RWPE2 (cell line): ENCODE measurements around the gene PTGES2.

ENCODE experiments used
- ATAC-seq: fragments of 200-7000 bp; cut with Tn5 transposase; 3 replicates; pipeline ENCODE4 v1.9.1; 2021; ENCODE audit warnings: low read depth
- DNase-seq: peaks from one replicate; pipeline ENCODE4 v3.0.0-alpha.2; 2020; ENCODE audit warnings: low spot score
- H3K27ac ChIP-seq: fragments of 450-650 bp; 2 replicates; pipeline ENCODE4 v1.5.1; 2017; ENCODE audit warnings: mild to moderate bottlenecking; ENCODE audit not compliant: poor library complexity, severe bottlenecking
- H3K27me3 ChIP-seq: fragments of 250-450 bp; sonication (Bioruptor Pico); 2 replicates; pipeline ENCODE4 v1.5.1; 2021; ENCODE audit warnings: mild to moderate bottlenecking, moderate library complexity; ENCODE audit not compliant: insufficient read depth, poor library complexity, severe bottlenecking
- H3K36me3 ChIP-seq: fragments of 250-450 bp; sonication (Bioruptor Pico); 2 replicates; pipeline ENCODE4 v1.5.1; 2020; ENCODE audit warnings: low read depth, mild to moderate bottlenecking, moderate library complexity
- H3K4me1 ChIP-seq: fragments of 250-450 bp; sonication (Bioruptor Pico); 2 replicates; pipeline ENCODE4 v1.5.1; 2021; ENCODE audit warnings: mild to moderate bottlenecking, moderate library complexity; ENCODE audit not compliant: insufficient read depth, poor library complexity, severe bottlenecking
- H3K4me3 ChIP-seq: fragments of 250-450 bp; sonication (Bioruptor Pico); 2 replicates; pipeline ENCODE4 v1.5.1; 2021; ENCODE audit warnings: mild to moderate bottlenecking, moderate library complexity; ENCODE audit not compliant: severe bottlenecking
- H3K9me3 ChIP-seq: fragments of 250-450 bp; sonication (Bioruptor Pico); 2 replicates; pipeline ENCODE4 v1.5.1; 2021; ENCODE audit warnings: mild to moderate bottlenecking, moderate library complexity; ENCODE audit not compliant: severe bottlenecking
- TF ChIP-seq, protein P1 (sequence below): fragments of 450-650 bp; IDR thresholded peaks from one replicate; pipeline ENCODE4 v1.5.1; 2017; ENCODE audit warnings: mild to moderate bottlenecking, moderate library complexity; ENCODE audit not compliant: poor library complexity, severe bottlenecking

PTGES2 gene

DNA sequence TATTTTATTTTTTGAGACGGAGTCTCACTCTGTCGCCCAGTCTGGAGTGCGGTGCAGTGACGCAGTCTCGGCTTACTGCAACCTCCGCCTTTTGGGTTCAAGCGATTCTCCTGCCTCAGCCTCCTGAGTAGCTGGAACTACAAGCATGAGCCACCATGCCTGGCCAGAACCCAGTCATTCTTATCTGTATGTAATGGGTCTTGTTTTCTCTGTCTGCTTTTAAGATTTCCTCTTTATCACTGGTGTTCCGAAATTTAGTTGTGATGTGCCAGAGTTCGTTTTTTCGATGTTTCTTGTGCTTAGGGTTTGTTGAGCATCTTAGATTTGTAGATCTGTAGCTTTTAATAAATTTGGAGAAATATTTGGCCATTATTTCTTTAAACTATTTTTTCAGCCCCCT lies 40.3 kb downstream of the PTGES2 start:
- H3K36me3 ChIP-seq, result peaks cover 4% of the 10 kb centered on the region; the same call in 1 of the 2 replicates

DNA sequence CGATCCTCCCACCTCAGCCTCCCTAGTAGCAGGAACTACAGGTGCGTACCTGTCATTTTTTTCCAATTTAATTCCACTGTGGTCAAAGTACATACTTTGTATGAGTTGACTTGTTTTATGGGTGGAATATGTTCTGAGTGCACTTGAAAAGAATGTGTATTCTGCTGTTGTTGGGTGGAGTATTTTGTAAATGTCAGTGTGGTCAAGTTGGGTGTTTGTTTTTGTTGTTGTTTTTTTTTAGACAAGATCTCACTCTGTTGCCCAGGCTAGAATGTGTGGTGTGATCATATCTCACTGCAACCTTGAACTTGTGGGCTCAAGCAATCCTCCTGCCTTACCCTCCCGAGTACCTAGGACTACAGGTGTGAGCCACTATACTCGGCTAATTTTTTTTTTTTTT lies 41.6 kb downstream of the PTGES2 start:
- ATAC-seq (no peak), DNase-seq (no peak)
- no peak overlapping the region for H3K4me3 ChIP-seq
- peaks cover 11% of the 10 kb centered on the region for H3K4me1 ChIP-seq
- H3K9me3 ChIP-seq, result no peaks in the 10 kb centered on the region
- TF ChIP-seq, protein P1, sequence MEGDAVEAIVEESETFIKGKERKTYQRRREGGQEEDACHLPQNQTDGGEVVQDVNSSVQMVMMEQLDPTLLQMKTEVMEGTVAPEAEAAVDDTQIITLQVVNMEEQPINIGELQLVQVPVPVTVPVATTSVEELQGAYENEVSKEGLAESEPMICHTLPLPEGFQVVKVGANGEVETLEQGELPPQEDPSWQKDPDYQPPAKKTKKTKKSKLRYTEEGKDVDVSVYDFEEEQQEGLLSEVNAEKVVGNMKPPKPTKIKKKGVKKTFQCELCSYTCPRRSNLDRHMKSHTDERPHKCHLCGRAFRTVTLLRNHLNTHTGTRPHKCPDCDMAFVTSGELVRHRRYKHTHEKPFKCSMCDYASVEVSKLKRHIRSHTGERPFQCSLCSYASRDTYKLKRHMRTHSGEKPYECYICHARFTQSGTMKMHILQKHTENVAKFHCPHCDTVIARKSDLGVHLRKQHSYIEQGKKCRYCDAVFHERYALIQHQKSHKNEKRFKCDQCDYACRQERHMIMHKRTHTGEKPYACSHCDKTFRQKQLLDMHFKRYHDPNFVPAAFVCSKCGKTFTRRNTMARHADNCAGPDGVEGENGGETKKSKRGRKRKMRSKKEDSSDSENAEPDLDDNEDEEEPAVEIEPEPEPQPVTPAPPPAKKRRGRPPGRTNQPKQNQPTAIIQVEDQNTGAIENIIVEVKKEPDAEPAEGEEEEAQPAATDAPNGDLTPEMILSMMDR, result no peak
- H3K27me3 ChIP-seq, result no peaks in the 10 kb centered on the region
- H3K36me3 ChIP-seq, result peaks cover 4% of the 10 kb centered on the region; the same call in 1 of the 2 replicates
- no peak overlapping the region for H3K27ac ChIP-seq

More for the DNA sequence above, 40.3 kb downstream of the PTGES2 start:
- DNase-seq (no peak), ATAC-seq (no peak)
- Histone ChIP-seq H3K4me1 (peaks cover 4% of the 10 kb centered on the region), H3K27me3 (no peaks in the 10 kb centered on the region), H3K4me3 (no peak overlapping the region), H3K9me3 (no peaks in the 10 kb centered on the region), H3K27ac (no peak overlapping the region)
- TF ChIP-seq, protein P1, result no peak

DNA sequence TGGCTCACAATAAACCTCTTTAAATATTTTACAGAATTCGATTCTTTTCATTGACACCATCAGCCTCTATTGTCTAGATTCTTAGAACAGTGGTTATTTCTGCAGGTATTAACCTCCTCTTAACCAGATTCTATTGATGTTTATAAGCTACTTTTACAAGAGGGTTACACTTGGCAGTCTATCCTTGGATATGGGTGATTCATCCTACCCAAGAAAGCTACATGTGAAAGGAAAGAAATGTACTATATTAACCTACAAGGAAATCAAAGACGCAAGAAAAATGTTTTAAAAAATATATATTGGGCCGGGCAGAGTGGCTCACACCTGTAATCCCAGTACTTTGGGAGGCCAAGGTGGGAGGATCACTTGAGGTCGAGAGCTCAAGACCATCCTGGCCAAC lies 42.8 kb downstream of the PTGES2 start:
- Histone ChIP-seq H3K27me3 (no peaks in the 10 kb centered on the region), H3K36me3 (peaks cover 4% of the 10 kb centered on the region; the same call in 1 of the 2 replicates), H3K4me3 (no peak overlapping the region), H3K9me3 (no peaks in the 10 kb centered on the region), H3K27ac (no peak overlapping the region), H3K4me1 (peaks cover 11% of the 10 kb centered on the region)
- TF ChIP-seq, protein P1, result no peak
- ATAC-seq (no peak), DNase-seq (no peak)

DNA sequence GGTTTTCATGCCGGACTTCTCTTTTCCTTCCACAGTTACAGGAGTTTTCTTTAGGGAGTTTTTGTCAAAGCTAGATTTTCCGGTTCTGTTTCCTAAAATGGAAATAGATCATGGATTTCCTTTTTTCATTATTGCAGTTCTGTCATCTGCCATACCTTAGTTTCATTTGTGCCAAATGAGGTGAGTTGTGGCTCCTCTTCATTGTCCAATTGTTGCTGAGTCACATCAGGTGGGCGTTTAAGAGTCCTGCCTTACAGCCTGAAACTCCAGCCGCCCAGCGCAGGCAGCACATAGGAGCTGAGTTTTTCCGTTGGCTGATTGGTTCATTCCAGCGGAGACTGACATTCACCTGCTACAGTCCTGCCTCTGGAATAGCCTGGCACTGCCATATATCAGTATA lies 45.4 kb downstream of the PTGES2 start:
- Histone ChIP-seq H3K9me3 (no peaks in the 10 kb centered on the region), H3K36me3 (peaks cover 4% of the 10 kb centered on the region; the same call in 1 of the 2 replicates), H3K4me1 (peaks cover 24% of the 10 kb centered on the region), H3K4me3 (no peak overlapping the region), H3K27ac (peak overlapping the region; percentile 50), H3K27me3 (no peaks in the 10 kb centered on the region)
- TF ChIP-seq, protein P1, result no peak
- peak; percentile 79 for ATAC-seq
- no peak for DNase-seq

DNA sequence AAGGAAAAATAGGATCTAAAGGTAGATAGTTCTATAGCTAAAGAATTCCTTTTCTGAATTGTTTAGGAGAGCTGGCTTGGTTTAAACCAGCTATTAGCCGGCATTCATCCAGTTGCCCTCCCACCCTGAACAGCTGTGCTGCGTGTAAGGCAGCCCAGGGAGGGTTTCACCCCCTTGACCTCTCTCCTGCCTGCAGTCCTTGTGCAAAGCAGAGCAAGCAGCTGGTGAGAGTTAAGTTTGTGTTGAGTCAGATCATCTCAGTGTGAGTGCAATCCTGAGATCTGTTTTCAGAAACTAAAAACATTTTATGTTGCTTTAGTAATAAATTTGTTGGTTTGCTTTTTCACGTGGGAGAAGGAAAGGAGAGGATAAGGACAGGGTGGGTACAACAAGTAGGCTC lies 46.5 kb downstream of the PTGES2 start:
- peaks cover 4% of the 10 kb centered on the region; the same call in 1 of the 2 replicates for H3K36me3 ChIP-seq
- no peak for ATAC-seq
- TF ChIP-seq, protein P1, result no peak
- H3K27ac ChIP-seq, result peak overlapping the region; percentile 50
- no peaks in the 10 kb centered on the region for H3K9me3 ChIP-seq
- no peaks in the 10 kb centered on the region for H3K27me3 ChIP-seq
- H3K4me3 ChIP-seq, result no peak overlapping the region
- no peak for DNase-seq
- H3K4me1 ChIP-seq, result peaks cover 24% of the 10 kb centered on the region
